ENCODE measurements around the gene TRRAP.

Gene TRRAP

DNA sequence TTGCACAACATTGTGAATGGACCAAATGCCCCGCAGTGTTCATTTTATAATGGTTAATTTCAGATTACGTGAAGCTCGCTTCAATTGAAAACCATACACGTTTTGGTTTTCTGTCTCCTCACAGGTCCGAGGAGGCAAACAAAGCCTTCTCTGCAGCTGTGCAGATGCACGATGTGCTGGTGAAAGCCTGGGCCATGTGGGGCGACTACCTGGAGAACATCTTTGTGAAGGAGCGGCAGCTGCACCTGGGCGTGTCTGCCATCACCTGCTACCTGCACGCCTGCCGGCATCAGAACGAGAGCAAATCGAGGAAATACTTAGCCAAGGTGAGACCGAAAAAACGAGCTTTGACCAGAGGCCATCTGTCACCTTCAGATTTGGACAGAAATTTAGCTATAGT, 110.3 kb downstream of the TRRAP start:
- DNase-seq (ENCODE audit: low read depth, low spot score): no peak

DNA sequence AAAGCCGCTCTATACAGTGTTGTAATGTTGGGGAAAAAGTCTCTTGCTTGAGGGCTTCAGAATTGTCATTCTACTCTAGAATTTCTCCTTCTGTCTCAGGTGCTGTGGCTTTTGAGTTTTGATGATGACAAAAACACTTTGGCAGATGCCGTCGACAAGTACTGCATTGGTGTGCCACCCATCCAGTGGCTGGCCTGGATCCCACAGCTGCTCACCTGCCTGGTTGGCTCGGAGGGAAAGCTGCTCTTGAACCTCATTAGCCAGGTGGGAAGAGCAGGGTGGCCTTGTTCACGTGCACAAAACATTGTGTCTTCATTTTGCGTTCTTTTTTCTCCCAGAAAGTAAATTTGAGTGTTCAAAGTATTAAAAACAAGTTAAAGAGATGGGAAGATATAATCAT, 112.0 kb downstream of the TRRAP start:
- DNase-seq (ENCODE audit: low read depth, low spot score): no peak

DNA sequence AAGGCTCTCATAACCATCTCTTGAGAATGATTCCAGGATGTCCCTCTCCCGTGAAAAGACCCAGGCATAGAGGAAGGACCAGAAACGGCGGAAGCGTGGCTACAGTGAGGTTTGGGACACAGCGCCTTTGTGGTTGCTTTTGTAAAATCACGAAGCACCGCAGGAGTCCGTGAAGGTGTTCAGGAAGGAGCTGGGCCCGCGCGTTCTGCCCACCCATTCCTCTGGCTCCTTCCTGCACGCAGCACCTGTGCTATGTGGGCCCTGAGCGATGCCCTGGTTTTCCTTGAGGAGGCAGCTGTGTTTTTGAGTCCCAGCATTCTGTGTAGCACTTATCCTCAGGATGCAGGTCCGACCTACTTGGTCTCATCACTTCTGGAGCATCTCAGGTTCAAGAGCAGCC, 112.8 kb downstream of the TRRAP start:
- DNase-seq (ENCODE audit: low read depth, low spot score): no peak

DNA sequence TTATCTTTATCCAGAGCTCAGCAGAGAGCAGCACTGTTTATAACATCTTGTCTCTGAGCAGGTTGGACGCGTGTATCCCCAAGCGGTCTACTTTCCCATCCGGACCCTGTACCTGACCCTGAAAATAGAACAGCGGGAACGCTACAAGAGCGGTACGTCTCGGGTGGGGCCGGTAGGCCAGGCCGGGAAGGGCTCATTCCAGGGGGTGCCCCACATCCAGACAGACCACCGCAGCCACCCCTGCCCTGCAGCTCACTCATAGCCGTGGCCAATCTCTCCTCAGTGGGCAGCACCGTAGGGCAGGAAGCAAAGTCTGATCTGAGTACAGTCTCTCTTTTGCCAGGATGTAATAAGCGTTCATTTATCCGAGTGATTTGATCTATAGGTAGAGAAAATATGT, 113.7 kb downstream of the TRRAP start:
- no peak for DNase-seq (ENCODE audit: low read depth, low spot score)

DNA sequence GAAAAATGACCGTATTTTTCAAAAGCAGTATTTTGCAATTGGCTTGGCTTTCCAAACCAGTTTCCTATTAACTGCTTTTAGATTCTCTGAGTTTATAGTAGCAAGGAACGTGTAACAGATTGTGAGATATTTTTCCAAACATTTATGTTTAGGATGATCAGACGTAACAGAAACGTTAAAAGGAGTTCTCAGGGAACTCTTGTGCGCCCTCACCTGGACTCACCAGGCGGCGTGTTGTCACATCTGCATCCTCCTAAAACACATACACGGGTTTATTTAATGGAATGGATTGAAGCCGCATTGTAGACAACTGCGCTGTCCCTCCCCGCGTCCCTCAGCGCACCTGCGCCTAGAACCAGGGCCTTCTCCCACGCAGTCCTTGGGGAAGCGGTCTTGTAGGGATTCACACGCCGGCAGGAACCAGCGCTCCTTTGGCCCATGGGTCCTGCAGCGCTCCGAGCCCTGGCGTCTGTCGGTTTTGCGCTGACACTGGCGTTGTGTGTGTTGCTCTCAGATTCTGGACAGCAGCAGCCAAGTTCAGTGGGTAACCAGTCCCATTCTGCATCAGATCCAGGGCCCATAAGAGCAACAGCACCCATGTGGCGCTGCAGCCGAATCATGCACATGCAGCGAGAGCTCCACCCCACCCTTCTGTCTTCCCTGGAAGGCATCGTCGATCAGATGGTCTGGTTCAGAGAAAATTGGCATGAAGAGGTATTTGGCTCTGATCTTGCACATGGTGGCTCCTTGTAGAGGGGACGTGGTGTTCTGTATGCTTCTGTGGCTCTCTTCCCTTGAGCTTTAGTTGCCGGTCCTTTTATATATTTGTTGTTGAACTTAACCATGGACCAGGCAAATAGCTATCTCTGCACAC, 114.9 kb downstream of the TRRAP start:
- DNase-seq (ENCODE audit: low read depth, low spot score): no peak

DNA sequence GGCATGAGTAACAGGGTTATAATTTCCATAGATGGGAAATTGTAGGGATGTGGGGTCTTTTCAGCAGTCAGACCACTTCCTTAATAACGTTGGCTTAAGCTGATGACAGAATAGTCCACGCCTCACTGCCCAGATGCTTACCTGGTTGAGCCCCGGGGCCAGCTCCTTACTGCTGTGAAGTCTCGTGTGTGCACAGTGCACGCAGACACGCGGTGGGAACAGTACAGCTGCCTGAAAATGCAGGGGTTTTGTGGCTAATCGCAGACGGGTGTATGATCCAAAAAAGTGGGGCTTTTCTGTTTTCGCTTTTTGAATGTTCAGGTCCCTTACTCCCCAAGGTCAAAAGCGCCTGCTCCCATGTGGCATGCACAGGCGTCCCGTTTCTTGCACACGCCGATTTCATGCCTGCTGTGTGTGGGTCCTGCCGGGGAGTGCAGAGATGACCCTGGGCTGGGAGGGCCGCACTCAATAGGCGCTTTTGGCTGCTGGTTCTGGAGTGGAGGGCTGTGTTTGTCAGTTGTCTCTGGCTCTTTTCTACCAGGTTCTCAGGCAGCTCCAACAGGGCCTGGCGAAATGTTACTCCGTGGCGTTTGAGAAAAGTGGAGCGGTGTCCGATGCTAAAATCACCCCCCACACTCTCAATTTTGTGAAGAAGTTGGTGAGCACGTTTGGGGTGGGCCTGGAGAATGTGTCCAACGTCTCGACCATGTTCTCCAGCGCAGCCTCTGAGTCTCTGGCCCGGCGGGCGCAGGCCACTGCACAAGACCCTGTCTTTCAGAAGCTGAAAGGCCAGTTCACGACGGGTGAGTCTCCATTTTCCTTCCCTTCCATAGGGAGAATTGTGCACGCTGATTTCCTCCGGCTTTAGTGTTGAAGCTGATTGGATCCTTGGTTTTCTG, 116.0 kb downstream of the TRRAP start:
- DNase-seq (ENCODE audit: low read depth, low spot score): no peak

DNA sequence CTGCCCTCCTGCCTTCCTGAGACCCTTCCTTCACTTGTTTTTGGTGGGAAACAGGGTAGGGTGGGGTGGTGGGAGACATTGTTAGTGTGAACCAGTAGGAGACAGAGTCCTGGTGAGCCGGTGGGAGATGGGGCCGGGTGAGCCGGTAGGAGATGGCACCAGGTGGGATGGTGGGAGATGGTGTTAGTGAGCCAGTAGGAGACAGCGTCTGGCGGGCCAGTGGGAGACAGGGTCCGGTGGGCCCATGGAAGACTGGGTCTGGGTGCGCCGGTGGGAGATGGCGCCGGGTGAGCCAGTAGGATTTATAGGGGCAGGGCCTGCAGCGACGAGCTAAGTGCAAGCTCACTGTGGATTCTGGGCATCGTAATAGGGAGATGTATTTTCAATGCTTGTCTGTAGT, 116.8 kb downstream of the TRRAP start:
- no peak for DNase-seq (ENCODE audit: low read depth, low spot score)

DNA sequence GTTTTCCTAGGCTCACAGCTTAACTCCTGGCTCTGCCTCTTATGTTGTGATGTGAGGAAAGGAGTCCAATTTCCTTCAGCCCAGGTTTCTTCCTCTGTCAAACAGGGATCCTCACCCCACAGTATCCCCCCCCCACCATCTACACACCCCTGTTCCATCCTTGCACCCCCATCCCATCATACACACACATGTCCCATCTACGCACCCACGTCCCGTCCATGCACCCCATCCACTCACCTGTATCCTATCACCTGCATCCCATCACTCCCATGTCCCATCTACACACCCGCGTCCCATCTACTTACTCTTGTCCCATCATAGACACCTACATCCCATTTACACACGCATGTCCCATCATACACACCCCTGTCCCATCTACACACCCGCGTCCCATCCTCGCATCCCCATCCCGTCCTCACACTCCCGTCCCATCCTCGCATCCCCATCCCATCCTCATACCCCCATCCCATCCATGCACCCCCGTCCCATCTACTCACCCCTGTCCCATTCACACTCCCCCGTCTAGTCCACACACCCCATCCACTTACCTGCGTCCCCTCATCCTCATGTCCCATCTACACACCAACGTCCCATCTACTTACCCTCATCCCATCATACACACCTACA, 117.3 kb downstream of the TRRAP start:
- no peak for DNase-seq (ENCODE audit: low read depth, low spot score)

DNA sequence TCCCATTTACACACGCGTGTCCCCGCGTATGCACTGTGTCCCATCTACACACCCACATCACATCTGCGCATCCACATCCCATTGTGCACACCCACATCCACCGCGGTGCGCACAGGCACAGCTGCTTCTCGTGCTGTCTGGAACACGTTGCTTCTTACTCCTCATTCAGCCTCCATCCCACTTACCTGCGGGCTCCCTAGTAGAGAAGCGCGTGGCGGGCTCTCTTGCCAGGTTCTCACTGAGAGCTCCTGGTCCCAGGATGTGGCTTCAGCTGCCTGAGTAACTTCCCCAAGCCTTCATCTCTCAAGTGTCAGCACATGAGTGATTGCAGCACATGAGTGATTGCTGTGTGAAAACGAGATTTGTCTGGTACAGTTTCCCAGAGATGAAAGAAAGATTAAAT, 117.8 kb downstream of the TRRAP start:
- no peak for DNase-seq (ENCODE audit: low read depth, low spot score)

DNA sequence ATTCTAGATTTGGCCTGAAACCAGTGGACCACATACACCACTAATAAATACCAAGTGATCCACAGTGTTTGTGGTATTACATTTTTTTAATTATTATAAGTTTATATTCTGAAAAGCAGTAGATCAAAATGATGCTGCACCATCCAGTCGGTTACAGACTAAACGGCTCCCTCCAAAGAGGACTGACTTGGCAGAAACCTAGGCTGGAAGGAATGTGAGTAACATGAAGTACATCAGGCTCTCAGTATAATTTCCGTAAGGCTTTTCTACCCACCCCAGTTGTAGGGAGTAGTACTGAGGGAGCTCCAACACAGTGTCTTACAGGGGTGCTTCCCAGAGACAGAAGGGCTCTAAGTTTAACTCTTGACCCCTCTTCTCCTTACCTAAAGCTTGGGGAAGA, 119.5 kb downstream of the TRRAP start:
- no peak for DNase-seq (ENCODE audit: low read depth, low spot score)

DNA sequence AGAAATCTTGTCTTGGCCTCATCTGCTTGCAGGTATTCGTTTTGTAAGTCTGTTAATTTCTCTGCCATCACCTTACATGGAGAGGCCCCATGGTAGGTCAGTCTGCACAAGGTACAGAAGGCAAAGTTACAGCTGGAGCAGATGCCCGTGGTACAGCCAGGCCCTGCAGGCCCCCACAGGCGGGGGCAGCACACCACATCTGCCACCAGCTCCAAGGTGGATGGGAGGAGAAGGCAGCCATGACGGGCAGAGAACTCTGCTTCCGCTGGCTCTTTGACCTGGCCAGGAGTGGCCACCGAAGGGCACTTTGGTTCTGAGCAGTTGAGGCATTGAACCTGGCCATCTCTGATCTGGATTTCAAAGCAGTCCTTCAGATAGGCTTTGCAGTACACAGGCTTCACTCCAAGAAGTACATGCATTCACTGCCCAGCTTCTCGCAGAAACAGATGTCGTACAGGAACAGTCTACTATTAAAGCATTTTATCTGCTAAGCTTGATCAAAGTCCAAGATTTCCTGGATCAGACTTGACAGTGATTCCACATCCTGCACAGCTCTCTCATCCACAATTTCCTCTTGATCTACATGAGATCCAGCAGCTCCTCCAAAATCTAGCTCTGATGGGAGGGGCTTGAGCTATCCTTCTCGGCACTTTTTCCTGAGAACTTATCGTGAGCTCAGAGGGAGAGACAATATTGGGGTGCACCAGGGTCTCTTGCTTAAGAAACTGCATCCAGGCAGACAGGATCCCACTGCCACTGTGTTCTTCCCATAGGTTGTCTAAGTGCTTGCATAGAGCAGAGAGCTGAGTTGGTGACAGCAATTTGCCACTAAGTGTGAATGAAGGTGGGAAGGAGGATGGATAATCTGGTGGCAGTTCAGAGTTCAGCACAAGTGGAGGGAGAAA, 120.7 kb downstream of the TRRAP start:
- no peak for DNase-seq (ENCODE audit: low read depth, low spot score)

DNA sequence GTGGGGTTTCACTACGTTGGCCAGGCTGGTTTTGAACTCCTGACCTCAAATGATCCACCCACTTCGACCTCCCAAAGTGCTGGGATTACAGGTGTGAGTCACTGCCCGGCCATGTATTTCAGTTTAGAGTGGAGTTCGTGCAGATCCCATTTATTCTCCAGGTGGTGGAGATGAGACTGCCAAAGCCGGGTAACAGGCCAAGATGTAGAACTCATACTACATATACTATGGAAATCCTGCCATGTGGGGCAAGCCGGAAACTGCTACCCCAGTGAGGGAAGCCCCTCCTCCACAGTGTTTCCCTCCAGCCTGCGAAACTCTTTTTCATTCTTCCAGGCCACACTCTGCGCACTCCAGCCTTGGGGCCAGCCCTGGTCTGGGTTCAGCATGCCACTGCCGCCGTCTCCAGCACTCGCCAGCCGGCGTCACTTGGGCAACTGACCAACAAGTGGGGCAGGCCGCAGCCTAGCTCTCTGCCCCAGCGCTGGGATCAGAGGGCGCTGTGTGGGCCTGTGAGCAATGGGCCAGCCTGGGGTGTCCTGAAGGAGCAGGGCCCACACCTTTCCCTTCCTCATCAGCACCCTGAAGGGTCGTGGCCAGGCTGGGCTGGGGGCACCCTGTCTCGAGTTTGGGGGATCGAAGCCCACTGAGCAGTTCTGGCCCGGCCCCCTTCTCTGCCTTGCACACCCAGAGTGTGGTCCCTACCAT, 122.0 kb downstream of the TRRAP start:
- no peak for DNase-seq (ENCODE audit: low read depth, low spot score)

DNA sequence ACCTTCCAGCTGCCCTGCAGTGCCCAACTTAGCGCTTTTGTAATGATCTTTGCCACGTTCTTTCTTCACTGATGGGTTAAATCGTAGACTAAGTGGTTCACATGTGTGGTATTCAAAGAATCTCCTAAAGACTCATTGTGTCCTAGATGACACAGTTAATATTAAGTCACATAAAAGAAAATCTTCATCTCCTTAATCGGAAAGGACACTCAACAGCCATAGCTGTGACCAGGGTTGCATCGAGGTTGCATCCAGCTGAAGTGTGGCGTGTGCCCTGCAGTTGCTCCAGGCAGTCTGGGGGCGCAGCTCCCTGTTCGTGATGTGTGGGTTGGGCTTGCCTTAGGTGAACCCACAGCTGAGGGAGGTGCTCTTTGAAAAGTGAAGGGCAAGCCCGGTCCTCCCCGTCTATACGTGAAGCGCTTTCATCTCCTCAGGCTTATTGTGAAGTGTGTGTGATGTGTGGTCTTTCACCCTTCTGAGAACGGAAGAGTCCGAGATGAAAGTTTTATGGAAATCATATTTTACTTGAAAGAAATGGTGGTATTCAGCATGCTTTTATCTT, 122.7 kb downstream of the TRRAP start:
- DNase-seq (ENCODE audit: low read depth, low spot score): peak; percentile 12

DNA sequence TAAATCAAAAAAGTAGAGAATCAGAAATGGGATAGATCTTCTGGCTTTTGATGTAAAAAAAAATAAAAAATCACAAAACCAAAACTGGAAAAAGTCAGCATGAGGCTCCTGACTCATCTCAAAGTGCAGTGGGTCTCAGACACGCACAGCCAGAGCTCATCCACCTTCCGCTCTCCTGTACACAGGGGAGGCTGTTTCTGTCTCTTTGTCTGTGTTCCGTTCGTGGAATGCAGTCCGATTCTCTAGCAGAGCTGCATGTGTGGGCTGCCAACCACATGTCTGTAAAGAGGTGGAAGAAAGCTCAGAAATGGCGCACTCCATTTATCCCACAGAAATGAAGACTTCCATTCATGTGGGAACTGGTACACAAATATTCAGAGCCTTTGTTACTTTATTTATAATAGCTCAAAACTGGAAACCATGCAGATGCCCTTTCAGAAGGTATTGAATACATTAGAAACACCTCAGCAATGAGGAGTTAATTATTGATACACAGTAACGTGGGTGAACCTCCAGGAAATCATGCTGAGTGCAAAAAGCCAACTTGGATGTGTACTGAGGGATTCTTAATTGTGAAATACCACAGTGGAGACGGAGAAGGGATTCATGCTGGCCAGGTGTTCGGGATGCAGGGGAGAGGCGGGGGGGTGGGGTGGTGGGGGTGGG, 123.3 kb downstream of the TRRAP start:
- peak; percentile 61 for DNase-seq (ENCODE audit: low read depth, low spot score)

DNA sequence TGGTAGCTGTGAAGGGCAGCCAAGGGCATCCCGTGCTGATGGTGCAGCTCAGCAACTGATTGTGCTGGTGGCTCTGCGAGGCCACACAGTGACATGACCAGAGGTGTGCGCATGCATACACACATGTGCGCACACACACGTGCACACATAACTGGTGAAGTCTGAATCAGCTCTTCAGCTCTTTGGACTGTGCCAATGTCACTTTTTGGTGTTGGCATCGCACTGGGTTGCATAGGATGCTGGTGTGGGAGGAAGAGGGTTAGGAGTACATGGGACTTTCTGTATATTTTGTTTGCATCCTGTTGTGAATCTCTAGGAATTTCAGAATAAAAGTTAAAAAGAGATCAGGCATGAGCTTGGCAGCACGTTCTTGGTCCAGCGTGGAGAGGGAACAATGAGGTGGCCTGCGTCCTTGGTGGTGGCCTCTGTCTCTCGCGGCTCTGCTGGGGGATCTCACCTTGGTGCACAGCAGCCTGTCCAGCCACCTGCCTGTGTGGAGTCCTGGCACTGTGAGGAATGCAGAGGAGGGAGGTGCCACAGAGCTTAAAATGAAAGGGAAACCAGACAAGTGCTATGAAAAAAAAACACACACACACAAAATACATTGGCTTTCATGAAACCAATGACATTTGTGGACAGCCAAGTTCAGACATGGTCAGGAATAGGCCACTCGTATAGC, 124.0 kb downstream of the TRRAP start:
- no peak for DNase-seq (ENCODE audit: low read depth, low spot score)

DNA sequence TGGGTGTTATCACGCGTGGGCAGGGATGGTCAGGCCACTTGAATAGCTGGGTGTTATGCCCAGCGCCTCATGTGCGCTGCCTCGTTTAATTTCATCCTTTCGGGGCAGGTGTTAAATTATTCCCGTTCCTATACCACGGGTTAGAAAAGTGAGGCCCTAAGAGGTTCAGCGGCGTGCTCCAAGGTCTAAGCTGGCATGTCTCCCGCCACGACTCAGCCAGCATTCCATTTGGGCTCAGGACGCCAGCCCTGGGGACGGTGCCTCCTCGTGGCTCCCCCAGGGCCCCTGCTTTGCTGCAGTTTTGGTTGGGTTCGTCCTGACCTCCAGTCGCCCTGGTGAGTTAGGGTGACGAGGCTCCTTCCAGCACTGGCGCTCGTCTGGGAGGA, 124.5 kb downstream of the TRRAP start:
- DNase-seq (ENCODE audit: low read depth, low spot score): peak; percentile 23

DNA sequence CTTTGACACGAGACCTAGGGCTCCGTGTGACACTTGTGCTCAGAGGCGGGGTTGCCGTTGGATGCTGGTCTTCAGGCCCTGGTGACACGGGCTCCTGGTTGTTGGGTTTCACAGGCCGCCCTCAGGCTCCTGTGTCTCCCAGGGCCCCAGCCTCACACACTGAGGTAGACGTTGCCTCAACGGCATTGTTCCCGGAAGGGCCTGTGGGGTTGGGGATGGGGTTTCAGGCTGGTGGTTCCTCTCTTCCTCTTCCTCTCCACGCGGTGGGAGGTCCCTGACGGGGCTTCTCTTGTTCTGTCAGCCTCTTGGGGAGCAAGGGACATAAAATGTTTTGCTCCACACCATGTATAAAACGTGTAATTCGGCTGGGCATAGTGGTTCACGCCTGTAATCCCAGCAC, 125.1 kb downstream of the TRRAP start:
- no peak for DNase-seq (ENCODE audit: low read depth, low spot score)

DNA sequence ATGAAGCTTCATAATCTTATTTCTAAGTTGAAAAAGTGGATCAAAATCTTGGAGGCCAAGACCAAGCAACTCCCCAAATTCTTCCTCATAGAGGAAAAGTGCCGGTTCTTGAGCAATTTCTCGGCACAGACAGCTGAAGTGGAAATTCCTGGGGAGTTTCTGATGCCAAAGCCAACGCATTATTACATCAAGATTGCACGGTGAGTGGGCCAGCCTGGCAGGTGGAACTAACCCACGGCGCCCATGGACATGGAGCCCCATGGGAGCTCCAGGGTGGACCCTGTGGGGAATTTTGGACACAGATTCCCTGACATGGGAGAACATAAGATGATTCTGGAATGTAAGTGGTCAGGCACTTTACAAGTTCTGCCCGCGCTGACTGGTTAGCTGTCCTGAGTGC, 125.9 kb downstream of the TRRAP start:
- peak; percentile 42 for DNase-seq (ENCODE audit: low read depth, low spot score)
